ENCODE measurements around the gene TXLNB.

TXLNB gene

DNA sequence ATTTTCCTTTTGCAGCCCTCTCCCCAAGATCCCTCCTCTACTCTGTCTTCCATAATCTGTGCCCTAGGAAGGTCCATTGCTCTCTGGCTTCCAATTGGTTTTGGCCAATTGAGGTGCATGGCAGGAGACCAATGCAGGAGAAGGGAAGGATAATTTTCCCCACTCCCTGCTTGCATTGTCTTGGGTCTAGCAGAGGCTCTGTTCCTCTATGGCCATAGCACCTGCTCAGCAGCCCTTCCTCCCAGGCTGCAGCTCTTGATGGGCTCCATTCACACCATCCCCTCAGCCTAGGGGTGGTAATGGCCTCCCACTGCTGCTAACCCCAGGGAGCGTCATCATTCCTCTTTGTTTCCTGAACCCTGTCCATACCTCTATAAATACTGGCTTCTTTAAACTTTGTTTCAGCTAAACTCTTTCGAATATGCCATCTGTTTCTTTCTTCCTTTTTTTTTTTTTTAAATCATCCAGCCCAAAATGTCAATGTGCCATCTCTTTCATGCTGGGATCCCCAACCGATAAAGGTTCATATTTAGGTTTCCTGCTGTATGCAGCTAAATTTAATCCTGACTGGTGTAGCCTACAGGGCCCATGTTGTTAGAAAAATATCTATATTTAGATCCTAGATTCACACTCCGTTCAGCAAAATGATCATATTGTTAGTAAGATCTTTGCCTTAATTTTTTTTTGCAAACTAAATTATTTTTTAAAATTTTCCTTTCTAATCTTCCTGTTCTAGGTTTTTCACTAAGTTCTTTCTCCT, 93.1 kb downstream of the TXLNB start:
- no peak for DNase-seq (ENCODE audit: low read depth, low spot score)
- POLR2A ChIA-PET = no interaction called here
- CTCF ChIA-PET = interaction anchor here (1.1 kb wide), 1 partner anchor 20 kb away, joined by 3 read pairs; no protein-coding TSS in a partner anchor

DNA sequence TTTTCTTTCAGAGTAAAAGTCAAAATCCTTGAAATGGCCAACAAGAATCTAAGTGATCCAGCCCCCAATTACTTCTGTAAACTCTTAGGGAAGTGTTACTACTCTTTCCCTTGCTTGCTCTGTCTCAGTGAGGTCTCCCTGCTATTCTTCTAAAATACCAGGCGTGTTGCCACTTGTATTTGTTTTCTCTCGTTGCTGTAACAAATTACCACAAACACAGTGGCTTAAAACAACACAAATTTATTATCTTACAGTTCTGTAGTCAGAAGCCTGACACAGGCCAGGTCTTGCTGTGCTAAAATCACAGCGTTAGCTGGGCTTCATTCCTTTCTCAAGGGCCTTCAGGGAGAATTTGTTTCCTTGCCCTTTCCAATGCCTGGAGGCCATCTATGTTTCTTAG, 97.1 kb downstream of the TXLNB start:
- ChIA-PET POLR2A (no interaction called here), CTCF (interaction anchor here (1.0 kb wide), 1 partner anchor 17 kb away, joined by 3 read pairs; no protein-coding TSS in a partner anchor)
- DNase-seq (ENCODE audit: low read depth, low spot score) = no peak
- TF ChIP-seq, protein P1, sequence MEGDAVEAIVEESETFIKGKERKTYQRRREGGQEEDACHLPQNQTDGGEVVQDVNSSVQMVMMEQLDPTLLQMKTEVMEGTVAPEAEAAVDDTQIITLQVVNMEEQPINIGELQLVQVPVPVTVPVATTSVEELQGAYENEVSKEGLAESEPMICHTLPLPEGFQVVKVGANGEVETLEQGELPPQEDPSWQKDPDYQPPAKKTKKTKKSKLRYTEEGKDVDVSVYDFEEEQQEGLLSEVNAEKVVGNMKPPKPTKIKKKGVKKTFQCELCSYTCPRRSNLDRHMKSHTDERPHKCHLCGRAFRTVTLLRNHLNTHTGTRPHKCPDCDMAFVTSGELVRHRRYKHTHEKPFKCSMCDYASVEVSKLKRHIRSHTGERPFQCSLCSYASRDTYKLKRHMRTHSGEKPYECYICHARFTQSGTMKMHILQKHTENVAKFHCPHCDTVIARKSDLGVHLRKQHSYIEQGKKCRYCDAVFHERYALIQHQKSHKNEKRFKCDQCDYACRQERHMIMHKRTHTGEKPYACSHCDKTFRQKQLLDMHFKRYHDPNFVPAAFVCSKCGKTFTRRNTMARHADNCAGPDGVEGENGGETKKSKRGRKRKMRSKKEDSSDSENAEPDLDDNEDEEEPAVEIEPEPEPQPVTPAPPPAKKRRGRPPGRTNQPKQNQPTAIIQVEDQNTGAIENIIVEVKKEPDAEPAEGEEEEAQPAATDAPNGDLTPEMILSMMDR (IDR thresholded peaks at IDR 0.05; ENCODE audit: insufficient read depth, low read length, missing control alignments) = no peak
- no peak overlapping the region for H3K4me3 ChIP-seq (ENCODE audit: low read depth, low read length)

More for the DNA sequence above, 93.1 kb downstream of the TXLNB start:
- H3K4me3 ChIP-seq (ENCODE audit: low read depth, low read length) = no peak overlapping the region
- TF ChIP-seq, protein P1 (IDR thresholded peaks at IDR 0.05; ENCODE audit: insufficient read depth, low read length, missing control alignments) = no peak

Measured in AG04449 (cell line).